Esophagus (tissue), 2 donors: ENCODE results near the gene RBPJL. TPM values are rescaled to one million over a fixed set of nuclear protein-coding genes. Genes with fewer than 3 reads are reported as not detected.

Source experiments
- H3K27ac ChIP-seq, 2 donors: one replicate each; pipeline ENCODE4 v1.5.1; 2013; ENCODE audit warnings: low read depth in 2 of 2, mild to moderate bottlenecking in 2 of 2, inconsistent platforms in 1 of 2, low read length in 1 of 2, moderate library complexity in 1 of 2
- H3K27me3 ChIP-seq, 2 donors: one replicate each; pipeline ENCODE4 v1.6.1; 2013; ENCODE audit warnings: low read length in 2 of 2, control low read depth in 1 of 2, mild to moderate bottlenecking in 1 of 2; ENCODE audit not compliant: insufficient read depth in 2 of 2, control insufficient read depth in 1 of 2
- H3K36me3 ChIP-seq, 2 donors: one replicate each; pipeline ENCODE4 v1.6.1; 2013; ENCODE audit warnings: low read length in 1 of 2; ENCODE audit not compliant: control insufficient read depth in 2 of 2, insufficient read depth in 2 of 2
- H3K4me1 ChIP-seq, 2 donors: one replicate each; pipeline ENCODE4 v1.6.1; 2013; ENCODE audit warnings: low read length in 1 of 2; ENCODE audit not compliant: control insufficient read depth in 2 of 2, insufficient read depth in 2 of 2
- H3K4me3 ChIP-seq, 2 donors: one replicate each; pipeline ENCODE4 v1.5.1; 2013; ENCODE audit warnings: low read length in 2 of 2, mild to moderate bottlenecking in 2 of 2, low read depth in 1 of 2, moderate library complexity in 1 of 2
- H3K9me3 ChIP-seq, 2 donors: one replicate each; pipeline ENCODE4 v1.6.1; 2013; ENCODE audit warnings: mild to moderate bottlenecking in 2 of 2, low read depth in 1 of 2, low read length in 1 of 2, moderate library complexity in 1 of 2; ENCODE audit not compliant: control insufficient read depth in 2 of 2, insufficient read depth in 1 of 2
- WGBS, 2 donors: extraction: QIAGEN DNeasy Blood & Tissue Kit; methylation state at CpG; one replicate each; pipeline ENCODE4 v1.1.7; 2013; 5-methylcytosine and 5-hydroxymethylcytosine counted together
- polyA plus RNA-seq, 2 donors: library from polyadenylated mRNA; stranded (reverse); fragments of 200-250 nt; gene quantifications; one replicate each; pipeline ENCODE4 v1.2.3, GENCODE V29; 2013
- donor health status: healthy with polysubstance abuse.
- donor health status: Bipolar disorder and iron deficiency.

Gene RBPJL
- polyA plus RNA-seq, 2 donors: 0.04 TPM

GRCh38 chr20:45291526-45291925, 15.1 kb upstream of the RBPJL start:
- no peaks in the 10 kb centered on the region for H3K4me1 ChIP-seq
- no peak overlapping the region for H3K4me3 ChIP-seq
- H3K36me3 ChIP-seq: no peaks in the 10 kb centered on the region
- 78 to 83% methylated on average over 9 of the region's 9 CpGs for WGBS, 2 donors
- H3K9me3 ChIP-seq: no peaks in the 10 kb centered on the region
- H3K27me3 ChIP-seq: no peaks in the 10 kb centered on the region
- H3K27ac ChIP-seq: no peak overlapping the region

- H3K9me3 ChIP-seq: no peaks in the 10 kb centered on the region
- H3K4me3 ChIP-seq: no peak overlapping the region
- no peaks in the 10 kb centered on the region for H3K4me1 ChIP-seq
- 80 to 90% methylated on average over 2 of the region's 2 CpGs for WGBS, 2 donors
- H3K27me3 ChIP-seq: no peaks in the 10 kb centered on the region
- no peak overlapping the region for H3K27ac ChIP-seq
- H3K36me3 ChIP-seq: no peaks in the 10 kb centered on the region
These were observed 14.3 kb upstream of the RBPJL start for GRCh38 chr20:45292343-45292742.

GRCh38 chr20:45293041-45294002, 13.3 kb upstream of the RBPJL start:
- H3K27ac ChIP-seq: peak overlapping the region in 1 of 2 donors; percentile 14
- no peaks in the 10 kb centered on the region for H3K36me3 ChIP-seq
- H3K4me1 ChIP-seq: no peaks in the 10 kb centered on the region
- peak overlapping the region; percentile 52 to 53 for H3K4me3 ChIP-seq
- no peaks in the 10 kb centered on the region for H3K9me3 ChIP-seq
- H3K27me3 ChIP-seq: no peaks in the 10 kb centered on the region
- 4 to 5% methylated on average over 79 of the region's 79 CpGs for WGBS, 2 donors

- peak overlapping the region in 1 of 2 donors; percentile 53 for H3K4me3 ChIP-seq
- no peaks in the 10 kb centered on the region for H3K27me3 ChIP-seq
- no peak overlapping the region for H3K27ac ChIP-seq
- H3K36me3 ChIP-seq: no peaks in the 10 kb centered on the region
- no peaks in the 10 kb centered on the region for H3K9me3 ChIP-seq
- H3K4me1 ChIP-seq: no peaks in the 10 kb centered on the region
- WGBS, 2 donors: 55 to 60% methylated on average over 5 of the region's 5 CpGs
These were observed 12.7 kb upstream of the RBPJL start for GRCh38 chr20:45294003-45294368.

GRCh38 chr20:45294659-45295058, 12.0 kb upstream of the RBPJL start:
- H3K4me3 ChIP-seq: no peak overlapping the region
- no peaks in the 10 kb centered on the region for H3K9me3 ChIP-seq
- H3K36me3 ChIP-seq: no peaks in the 10 kb centered on the region
- WGBS, 2 donors: 93 to 100% methylated on average over 1 of the region's 1 CpG
- no peaks in the 10 kb centered on the region for H3K27me3 ChIP-seq
- H3K27ac ChIP-seq: no peak overlapping the region
- no peaks in the 10 kb centered on the region for H3K4me1 ChIP-seq

- H3K27me3 ChIP-seq: no peaks in the 10 kb centered on the region
These were observed 8.7 kb upstream of the RBPJL start for GRCh38 chr20:45297786-45298497.

GRCh38 chr20:45299786-45300185, 6.9 kb upstream of the RBPJL start:
- Histone ChIP-seq H3K4me3 (no peak overlapping the region), H3K4me1 (no peaks in the 10 kb centered on the region), H3K27ac (no peak overlapping the region), H3K9me3 (peaks cover 0 to 2% of the 10 kb centered on the region in 2 donors), H3K36me3 (no peaks in the 10 kb centered on the region), H3K27me3 (peaks cover 0 to under 1% of the 10 kb centered on the region in 2 donors)
- 91 to 93% methylated on average over 6 of the region's 6 CpGs for WGBS, 2 donors

More at GRCh38 chr20:45297786-45298497, 8.7 kb upstream of the RBPJL start:
- 92 to 93% methylated on average over 48 to 52 of the region's 52 CpGs for WGBS, 2 donors
- no peaks in the 10 kb centered on the region for H3K9me3 ChIP-seq
- H3K27ac ChIP-seq: no peak overlapping the region
- H3K4me1 ChIP-seq: no peaks in the 10 kb centered on the region
- no peaks in the 10 kb centered on the region for H3K36me3 ChIP-seq
- H3K4me3 ChIP-seq: no peak overlapping the region

GRCh38 chr20:45300961-45301360, 5.7 kb upstream of the RBPJL start:
- Histone ChIP-seq H3K27me3 (peaks cover 0 to 2% of the 10 kb centered on the region in 2 donors), H3K36me3 (no peaks in the 10 kb centered on the region), H3K4me1 (no peaks in the 10 kb centered on the region), H3K9me3 (peaks cover 0 to 2% of the 10 kb centered on the region in 2 donors), H3K27ac (no peak overlapping the region), H3K4me3 (no peak overlapping the region)
- 43 to 46% methylated on average over 4 of the region's 4 CpGs for WGBS, 2 donors

GRCh38 chr20:45301824-45302271, 4.8 kb upstream of the RBPJL start:
- Histone ChIP-seq H3K27ac (no peak overlapping the region), H3K4me3 (no peak overlapping the region), H3K9me3 (peaks cover 0 to 2% of the 10 kb centered on the region in 2 donors), H3K36me3 (no peaks in the 10 kb centered on the region), H3K4me1 (peaks cover 0 to 3% of the 10 kb centered on the region in 2 donors), H3K27me3 (peaks cover 0 to 2% of the 10 kb centered on the region in 2 donors)
- 77 to 84% methylated on average over 5 of the region's 5 CpGs for WGBS, 2 donors
